Activated CD4-positive, alpha-beta T cell treated with anti-CD3 and anti-CD28 coated beads, Interleukin-2, amount 10 ng/mL, durations not matched to agents 7 days and 5 days (primary cell): ENCODE results near the gene TRO. TPM values are rescaled to one million over a fixed set of nuclear protein-coding genes. Genes with fewer than 3 reads are reported as not detected.

Source experiments
- CTCF ChIA-PET: fragments of 350-600 bp; sonication (Branson Sonifier 250); formaldehyde crosslinking; loops from one replicate; lab custom pipeline; 2021; ENCODE audit warnings: antibody characterized with exemption; lab: Charles Lee
- POLR2A ChIA-PET: fragments of 350-600 bp; sonication (Branson Sonifier 250); formaldehyde crosslinking; loops from one replicate; lab custom pipeline; 2021; ENCODE audit warnings: antibody characterized with exemption; lab: Charles Lee
- DNase-seq: peaks from one replicate; pipeline ENCODE4 v3.0.0-alpha.2; 2020
- H3K27ac Mint-ChIP-seq: one replicate; pipeline ENCODE4 v1.8.0; 2021; ENCODE audit warnings: mild to moderate bottlenecking, moderate library complexity, mixed read lengths
- H3K27me3 Mint-ChIP-seq: one replicate; pipeline ENCODE4 v1.8.0; 2021; ENCODE audit warnings: mixed read lengths
- H3K36me3 Mint-ChIP-seq: one replicate; pipeline ENCODE4 v1.8.0; 2021; ENCODE audit warnings: low read depth, mixed read lengths
- H3K4me1 Mint-ChIP-seq: one replicate; pipeline ENCODE4 v1.8.0; 2021; ENCODE audit warnings: mixed read lengths
- H3K4me3 Mint-ChIP-seq: one replicate; pipeline ENCODE4 v1.8.0; 2021; ENCODE audit warnings: mild to moderate bottlenecking, moderate library complexity, mixed read lengths
- H3K9me3 Mint-ChIP-seq: one replicate; pipeline ENCODE4 v1.8.0; 2021; ENCODE audit warnings: mixed read lengths
- total RNA-seq, 2 experiments: library from RNA; stranded (reverse); gene quantifications; one replicate each; pipeline ENCODE4 v1.2.3, GENCODE V29; 2021

TRO gene, protein sequence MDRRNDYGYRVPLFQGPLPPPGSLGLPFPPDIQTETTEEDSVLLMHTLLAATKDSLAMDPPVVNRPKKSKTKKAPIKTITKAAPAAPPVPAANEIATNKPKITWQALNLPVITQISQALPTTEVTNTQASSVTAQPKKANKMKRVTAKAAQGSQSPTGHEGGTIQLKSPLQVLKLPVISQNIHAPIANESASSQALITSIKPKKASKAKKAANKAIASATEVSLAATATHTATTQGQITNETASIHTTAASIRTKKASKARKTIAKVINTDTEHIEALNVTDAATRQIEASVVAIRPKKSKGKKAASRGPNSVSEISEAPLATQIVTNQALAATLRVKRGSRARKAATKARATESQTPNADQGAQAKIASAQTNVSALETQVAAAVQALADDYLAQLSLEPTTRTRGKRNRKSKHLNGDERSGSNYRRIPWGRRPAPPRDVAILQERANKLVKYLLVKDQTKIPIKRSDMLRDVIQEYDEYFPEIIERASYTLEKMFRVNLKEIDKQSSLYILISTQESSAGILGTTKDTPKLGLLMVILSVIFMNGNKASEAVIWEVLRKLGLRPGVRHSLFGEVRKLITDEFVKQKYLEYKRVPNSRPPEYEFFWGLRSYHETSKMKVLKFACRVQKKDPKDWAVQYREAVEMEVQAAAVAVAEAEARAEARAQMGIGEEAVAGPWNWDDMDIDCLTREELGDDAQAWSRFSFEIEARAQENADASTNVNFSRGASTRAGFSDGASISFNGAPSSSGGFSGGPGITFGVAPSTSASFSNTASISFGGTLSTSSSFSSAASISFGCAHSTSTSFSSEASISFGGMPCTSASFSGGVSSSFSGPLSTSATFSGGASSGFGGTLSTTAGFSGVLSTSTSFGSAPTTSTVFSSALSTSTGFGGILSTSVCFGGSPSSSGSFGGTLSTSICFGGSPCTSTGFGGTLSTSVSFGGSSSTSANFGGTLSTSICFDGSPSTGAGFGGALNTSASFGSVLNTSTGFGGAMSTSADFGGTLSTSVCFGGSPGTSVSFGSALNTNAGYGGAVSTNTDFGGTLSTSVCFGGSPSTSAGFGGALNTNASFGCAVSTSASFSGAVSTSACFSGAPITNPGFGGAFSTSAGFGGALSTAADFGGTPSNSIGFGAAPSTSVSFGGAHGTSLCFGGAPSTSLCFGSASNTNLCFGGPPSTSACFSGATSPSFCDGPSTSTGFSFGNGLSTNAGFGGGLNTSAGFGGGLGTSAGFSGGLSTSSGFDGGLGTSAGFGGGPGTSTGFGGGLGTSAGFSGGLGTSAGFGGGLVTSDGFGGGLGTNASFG (N-terminal part only)
- total RNA-seq = under 1 TPM; 0.54 to 0.74 TPM

DNA sequence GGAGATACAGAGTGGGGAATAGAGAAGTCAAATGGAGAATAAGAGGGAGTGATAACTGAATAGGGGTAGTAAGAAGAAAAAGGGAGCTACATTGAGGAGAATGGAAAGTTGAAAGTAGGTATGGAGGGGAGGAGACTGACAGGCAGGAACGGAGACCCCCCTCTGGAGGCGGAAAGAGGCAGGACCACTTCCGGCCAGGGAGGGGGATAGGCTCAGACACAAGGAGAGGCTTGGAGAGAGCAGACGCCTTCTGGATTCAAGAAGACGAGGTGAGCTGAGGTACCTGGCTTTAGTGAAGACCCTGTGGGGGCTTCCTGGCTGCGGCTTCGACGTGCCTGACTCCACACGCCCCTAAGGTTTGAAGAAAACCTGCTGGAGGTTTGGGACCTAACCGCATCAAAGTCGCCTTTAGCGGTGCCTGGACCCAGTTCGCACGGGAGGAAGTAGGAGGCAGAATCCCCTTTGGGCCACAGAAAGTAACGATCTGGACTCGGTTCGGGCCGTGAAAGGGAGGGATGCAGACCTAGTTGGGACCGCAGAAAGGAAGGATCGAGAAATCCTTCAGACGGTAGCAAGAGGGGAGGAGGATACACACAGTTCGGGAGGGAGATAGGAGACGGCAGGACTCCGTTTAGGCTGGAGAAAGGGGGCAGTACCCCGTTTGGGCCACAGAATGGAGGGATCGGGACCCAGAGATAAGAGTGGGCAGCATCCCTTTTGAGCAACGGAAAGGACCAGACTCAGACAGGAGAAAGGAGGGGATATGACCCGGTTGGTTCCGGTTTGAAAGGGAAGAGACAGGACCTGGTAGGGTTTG, at the start of gene TRO:
TRO (plus strand) TSS at position 215 of the 817 bp plus-strand sequence. CDS start 1,423 bp downstream, outside the sequence.
- Mint-ChIP-seq H3K4me1 (peaks cover 19% of the 10 kb centered on the region), H3K27me3 (peaks cover 8% of the 10 kb centered on the region), H3K4me3 (peak within 1 kb of the TSS; percentile 79), H3K36me3 (no peaks in the 10 kb centered on the region), H3K9me3 (no peaks in the 10 kb centered on the region), H3K27ac (peak within 1 kb of the TSS; percentile 77)
- CTCF ChIA-PET = no interaction called here
- DNase-seq = no peak
- POLR2A ChIA-PET = no interaction called here

DNA sequence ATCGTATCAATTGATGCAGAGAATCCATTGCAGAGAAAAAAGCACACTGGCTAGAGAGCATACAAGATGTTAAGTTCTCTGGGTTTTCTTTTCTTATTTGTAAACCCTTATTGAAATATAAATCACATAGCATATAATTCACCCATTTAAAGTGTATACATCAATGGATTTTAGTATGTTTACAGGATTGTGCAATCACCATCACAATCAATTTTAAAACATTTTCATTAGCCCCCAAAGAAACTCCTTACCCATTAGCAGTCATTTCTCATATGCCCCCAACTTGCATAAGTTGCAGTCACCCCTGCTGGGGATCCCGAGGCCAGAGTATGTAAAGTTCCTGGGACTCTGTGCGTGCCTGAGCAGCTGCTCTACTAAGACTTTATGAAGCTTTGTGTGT, 34.9 kb upstream of the TRO start:
- no peaks in the 10 kb centered on the region for H3K9me3 Mint-ChIP-seq
- no peaks in the 10 kb centered on the region for H3K27me3 Mint-ChIP-seq
- H3K4me3 Mint-ChIP-seq = no peak overlapping the region
- ChIA-PET POLR2A (no interaction called here), CTCF (no interaction called here)
- no peaks in the 10 kb centered on the region for H3K36me3 Mint-ChIP-seq
- H3K27ac Mint-ChIP-seq = no peak overlapping the region
- H3K4me1 Mint-ChIP-seq = no peaks in the 10 kb centered on the region
- no peak for DNase-seq

DNA sequence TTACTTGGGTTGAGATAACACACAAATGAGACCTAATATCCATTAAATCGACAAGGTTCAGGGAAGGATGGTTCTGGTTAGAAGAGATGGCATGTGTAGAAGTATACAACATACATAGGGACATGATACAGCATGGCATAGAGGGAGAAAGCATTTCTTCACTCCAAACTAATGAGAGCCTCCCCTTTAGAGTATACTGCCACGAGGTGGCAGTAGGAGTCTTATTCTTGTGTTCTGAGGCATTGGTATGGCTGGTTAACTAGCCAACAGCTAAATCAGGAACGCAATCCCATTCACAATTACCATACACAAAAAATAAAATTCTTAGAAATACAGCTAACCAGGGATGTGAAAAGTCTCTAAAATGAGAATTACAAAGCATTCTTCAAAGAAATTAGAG, 29.1 kb upstream of the TRO start:
- no peak overlapping the region for H3K27ac Mint-ChIP-seq
- no peaks in the 10 kb centered on the region for H3K4me1 Mint-ChIP-seq
- no peaks in the 10 kb centered on the region for H3K36me3 Mint-ChIP-seq
- no peak overlapping the region for H3K4me3 Mint-ChIP-seq
- POLR2A ChIA-PET = no interaction called here
- CTCF ChIA-PET = no interaction called here
- H3K27me3 Mint-ChIP-seq = no peaks in the 10 kb centered on the region
- no peaks in the 10 kb centered on the region for H3K9me3 Mint-ChIP-seq
- peak; percentile 49 for DNase-seq

DNA sequence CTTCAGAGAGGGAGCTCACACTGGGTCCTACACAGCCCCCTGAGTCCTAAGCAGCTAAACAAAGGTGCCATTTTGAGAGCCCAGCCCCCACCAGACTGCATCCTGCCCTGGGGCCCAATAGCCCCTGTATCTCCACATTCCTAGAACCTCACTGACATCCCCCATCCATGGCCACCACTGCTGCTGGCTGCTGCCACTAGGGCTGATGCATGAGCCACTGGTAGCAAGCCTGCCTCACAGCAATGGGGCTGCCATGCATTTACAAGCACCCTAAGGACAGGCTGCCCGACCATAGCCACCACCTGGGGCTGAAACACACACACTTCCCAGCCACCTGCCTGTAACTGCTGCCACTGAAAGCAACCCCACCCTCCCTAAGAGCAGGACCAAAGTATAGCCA, 26.5 kb upstream of the TRO start:
- DNase-seq = no peak
- ChIA-PET POLR2A (no interaction called here), CTCF (interaction anchor here (0.6 kb wide), 1 partner anchor 1871 kb away, joined by 4 read pairs; no protein-coding TSS in a partner anchor)
- Mint-ChIP-seq H3K36me3 (no peaks in the 10 kb centered on the region), H3K27ac (no peak overlapping the region), H3K4me3 (no peak overlapping the region), H3K27me3 (no peaks in the 10 kb centered on the region), H3K4me1 (no peaks in the 10 kb centered on the region), H3K9me3 (no peaks in the 10 kb centered on the region)

DNA sequence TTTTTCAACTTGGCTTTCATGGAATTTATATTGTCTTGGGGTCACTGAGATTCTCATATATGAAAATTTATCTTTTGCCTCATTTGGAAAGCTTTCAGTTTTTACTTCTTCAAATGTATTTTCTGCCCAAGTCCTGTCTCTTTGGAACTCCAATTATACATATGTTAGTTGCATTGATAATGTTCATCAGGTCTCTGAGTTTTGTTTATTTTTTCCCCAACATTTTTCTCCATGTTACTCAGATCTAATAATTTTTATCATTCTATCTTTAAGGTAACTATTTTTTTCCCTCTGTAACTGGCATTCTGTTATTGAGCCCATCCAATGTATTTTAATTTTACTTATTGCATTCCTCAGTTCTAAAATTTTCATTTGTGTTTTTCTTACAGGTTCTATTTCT, 10.7 kb upstream of the TRO start:
- Mint-ChIP-seq H3K9me3 (peaks cover 3% of the 10 kb centered on the region), H3K4me1 (no peaks in the 10 kb centered on the region), H3K27me3 (no peaks in the 10 kb centered on the region), H3K36me3 (no peaks in the 10 kb centered on the region), H3K27ac (no peak overlapping the region), H3K4me3 (no peak overlapping the region)
- DNase-seq = no peak
- POLR2A ChIA-PET = no interaction called here
- CTCF ChIA-PET = no interaction called here

DNA sequence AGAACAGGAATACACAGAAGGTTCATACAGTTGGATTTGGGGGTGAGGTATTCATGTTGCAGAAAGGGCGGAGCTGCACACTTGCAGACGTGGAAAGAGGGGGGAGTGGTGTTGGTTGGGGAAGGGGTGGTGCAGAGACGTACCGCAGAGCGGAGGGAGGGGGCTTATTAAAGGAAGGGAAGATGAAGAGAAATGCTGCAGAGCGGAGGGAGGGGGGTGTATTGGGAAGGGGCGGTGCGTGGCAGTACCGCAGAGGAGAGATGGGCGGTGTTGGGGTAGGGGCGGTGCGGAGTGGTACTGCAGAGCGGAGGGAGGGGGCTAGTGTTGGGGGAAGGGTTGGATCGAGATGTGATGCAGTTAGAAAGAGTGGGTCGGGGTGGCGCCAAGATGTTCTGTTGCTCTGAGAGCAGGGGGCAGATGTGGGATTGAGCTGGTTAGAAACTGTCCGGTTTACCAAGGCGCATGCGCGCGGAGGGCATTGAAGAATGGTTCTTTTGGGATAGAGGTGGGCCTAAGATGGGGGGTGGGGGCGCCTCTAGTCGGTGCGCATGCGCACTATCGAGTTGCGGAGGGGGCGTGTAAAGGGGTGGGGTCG, 900 bp downstream of the TRO start:
- Mint-ChIP-seq H3K27me3 (peaks cover 8% of the 10 kb centered on the region), H3K9me3 (no peaks in the 10 kb centered on the region), H3K4me3 (peak overlapping the region; percentile 79), H3K27ac (peak overlapping the region; percentile 77), H3K36me3 (no peaks in the 10 kb centered on the region), H3K4me1 (peaks cover 19% of the 10 kb centered on the region)
- ChIA-PET CTCF (interaction anchor here (0.6 kb wide), 1 partner anchor 122 kb away, joined by 3 read pairs; no protein-coding TSS in a partner anchor), POLR2A (no interaction called here)
- peak; percentile 53 for DNase-seq

DNA sequence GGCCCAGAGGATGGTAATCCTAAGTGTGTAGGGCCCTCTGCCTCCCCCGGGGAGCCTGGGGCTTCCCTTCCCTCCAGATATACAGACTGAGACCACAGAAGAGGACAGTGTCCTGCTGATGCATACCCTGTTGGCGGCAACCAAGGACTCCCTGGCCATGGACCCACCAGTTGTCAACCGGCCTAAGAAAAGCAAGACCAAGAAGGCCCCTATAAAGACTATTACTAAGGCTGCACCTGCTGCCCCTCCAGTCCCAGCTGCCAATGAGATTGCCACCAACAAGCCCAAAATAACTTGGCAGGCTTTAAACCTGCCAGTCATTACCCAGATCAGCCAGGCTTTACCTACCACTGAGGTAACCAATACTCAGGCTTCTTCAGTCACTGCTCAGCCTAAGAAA, 1.9 kb downstream of the TRO start:
- POLR2A ChIA-PET = no interaction called here
- H3K36me3 Mint-ChIP-seq = no peaks in the 10 kb centered on the region
- DNase-seq = no peak
- H3K4me3 Mint-ChIP-seq = no peak overlapping the region
- no peak overlapping the region for H3K27ac Mint-ChIP-seq
- peaks cover 19% of the 10 kb centered on the region for H3K4me1 Mint-ChIP-seq
- H3K9me3 Mint-ChIP-seq = no peaks in the 10 kb centered on the region
- peaks cover 8% of the 10 kb centered on the region for H3K27me3 Mint-ChIP-seq
- CTCF ChIA-PET = interaction anchor here (0.6 kb wide), 1 partner anchor 121 kb away, joined by 3 read pairs; no protein-coding TSS in a partner anchor

DNA sequence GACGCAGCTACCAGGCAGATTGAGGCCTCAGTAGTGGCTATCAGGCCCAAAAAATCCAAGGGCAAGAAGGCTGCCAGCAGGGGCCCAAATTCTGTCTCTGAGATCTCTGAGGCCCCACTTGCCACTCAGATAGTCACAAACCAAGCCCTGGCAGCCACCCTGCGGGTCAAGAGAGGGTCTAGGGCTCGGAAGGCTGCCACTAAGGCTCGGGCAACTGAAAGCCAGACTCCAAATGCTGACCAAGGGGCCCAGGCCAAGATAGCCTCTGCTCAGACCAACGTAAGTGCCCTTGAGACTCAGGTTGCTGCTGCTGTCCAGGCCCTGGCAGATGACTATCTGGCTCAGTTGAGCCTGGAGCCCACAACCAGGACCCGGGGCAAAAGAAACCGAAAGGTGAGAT, 2.8 kb downstream of the TRO start:
- DNase-seq = no peak
- POLR2A ChIA-PET = no interaction called here
- H3K27ac Mint-ChIP-seq = no peak overlapping the region
- H3K27me3 Mint-ChIP-seq = peaks cover 8% of the 10 kb centered on the region
- H3K36me3 Mint-ChIP-seq = no peaks in the 10 kb centered on the region
- CTCF ChIA-PET = no interaction called here
- no peak overlapping the region for H3K4me3 Mint-ChIP-seq
- no peaks in the 10 kb centered on the region for H3K9me3 Mint-ChIP-seq
- H3K4me1 Mint-ChIP-seq = peaks cover 19% of the 10 kb centered on the region

DNA sequence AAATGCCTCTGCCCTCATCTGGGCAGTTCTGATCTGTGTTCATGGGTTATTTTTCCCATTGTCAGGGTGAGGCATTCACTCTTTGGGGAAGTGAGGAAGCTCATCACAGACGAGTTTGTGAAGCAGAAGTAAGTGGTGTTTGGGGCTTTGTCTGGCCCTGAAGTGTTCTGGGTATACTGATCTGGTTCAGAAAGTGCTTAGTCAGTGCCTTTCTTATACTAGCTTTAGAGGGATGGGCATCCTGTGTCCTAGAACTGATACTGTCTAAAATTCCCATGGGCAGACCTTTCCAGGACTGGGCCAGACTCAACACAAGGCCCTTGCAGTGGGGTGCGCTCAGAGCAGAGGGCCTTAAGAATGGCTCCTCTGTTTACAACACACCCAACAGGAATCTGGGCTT, 6.4 kb downstream of the TRO start:
- ChIA-PET CTCF (no interaction called here), POLR2A (no interaction called here)
- Mint-ChIP-seq H3K27ac (no peak overlapping the region), H3K4me3 (no peak overlapping the region), H3K36me3 (no peaks in the 10 kb centered on the region), H3K4me1 (peaks cover 4% of the 10 kb centered on the region), H3K27me3 (no peaks in the 10 kb centered on the region), H3K9me3 (no peaks in the 10 kb centered on the region)
- DNase-seq = no peak

DNA sequence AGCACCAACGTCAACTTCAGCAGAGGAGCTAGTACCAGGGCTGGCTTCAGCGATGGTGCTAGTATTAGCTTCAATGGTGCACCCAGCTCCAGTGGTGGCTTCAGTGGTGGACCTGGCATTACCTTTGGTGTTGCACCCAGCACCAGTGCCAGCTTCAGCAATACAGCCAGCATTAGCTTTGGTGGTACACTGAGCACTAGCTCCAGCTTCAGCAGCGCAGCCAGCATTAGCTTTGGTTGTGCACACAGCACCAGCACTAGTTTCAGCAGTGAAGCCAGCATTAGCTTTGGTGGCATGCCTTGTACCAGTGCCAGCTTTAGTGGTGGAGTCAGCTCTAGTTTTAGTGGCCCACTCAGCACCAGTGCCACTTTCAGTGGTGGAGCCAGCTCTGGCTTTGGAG, 8.3 kb downstream of the TRO start:
- Mint-ChIP-seq H3K36me3 (no peaks in the 10 kb centered on the region), H3K4me3 (no peak overlapping the region), H3K9me3 (no peaks in the 10 kb centered on the region), H3K27ac (no peak overlapping the region), H3K27me3 (no peaks in the 10 kb centered on the region), H3K4me1 (no peaks in the 10 kb centered on the region)
- ChIA-PET CTCF (interaction anchor here (0.9 kb wide), 1 partner anchor 24 kb away, joined by 3 read pairs; no protein-coding TSS in a partner anchor), POLR2A (no interaction called here)
- DNase-seq = no peak

DNA sequence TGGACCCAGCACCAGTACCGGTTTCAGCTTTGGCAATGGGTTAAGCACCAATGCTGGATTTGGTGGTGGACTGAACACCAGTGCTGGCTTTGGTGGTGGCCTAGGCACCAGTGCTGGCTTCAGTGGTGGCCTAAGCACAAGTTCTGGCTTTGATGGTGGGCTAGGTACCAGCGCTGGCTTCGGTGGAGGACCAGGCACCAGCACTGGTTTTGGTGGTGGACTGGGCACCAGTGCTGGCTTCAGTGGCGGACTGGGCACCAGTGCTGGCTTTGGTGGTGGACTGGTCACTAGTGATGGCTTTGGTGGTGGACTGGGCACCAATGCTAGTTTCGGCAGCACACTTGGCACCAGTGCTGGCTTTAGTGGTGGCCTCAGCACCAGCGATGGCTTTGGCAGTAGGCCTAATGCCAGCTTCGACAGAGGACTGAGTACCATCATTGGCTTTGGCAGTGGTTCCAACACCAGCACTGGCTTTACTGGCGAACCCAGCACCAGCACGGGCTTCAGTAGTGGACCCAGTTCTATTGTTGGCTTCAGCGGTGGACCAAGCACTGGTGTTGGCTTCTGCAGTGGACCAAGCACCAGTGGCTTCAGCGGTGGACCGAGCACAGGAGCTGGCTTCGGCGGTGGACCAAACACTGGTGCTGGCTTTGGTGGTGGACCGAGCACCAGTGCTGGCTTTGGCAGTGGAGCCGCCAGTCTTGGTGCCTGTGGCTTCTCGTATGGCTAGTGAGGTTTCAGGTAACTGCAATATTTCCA, 9.8 kb downstream of the TRO start:
- Mint-ChIP-seq H3K4me1 (no peaks in the 10 kb centered on the region), H3K27ac (no peak overlapping the region), H3K36me3 (no peaks in the 10 kb centered on the region), H3K27me3 (no peaks in the 10 kb centered on the region), H3K9me3 (no peaks in the 10 kb centered on the region), H3K4me3 (no peak overlapping the region)
- ChIA-PET CTCF (no interaction called here), POLR2A (no interaction called here)
- DNase-seq = no peak
